ENCODE data around the gene SFTPD.

DNA sequence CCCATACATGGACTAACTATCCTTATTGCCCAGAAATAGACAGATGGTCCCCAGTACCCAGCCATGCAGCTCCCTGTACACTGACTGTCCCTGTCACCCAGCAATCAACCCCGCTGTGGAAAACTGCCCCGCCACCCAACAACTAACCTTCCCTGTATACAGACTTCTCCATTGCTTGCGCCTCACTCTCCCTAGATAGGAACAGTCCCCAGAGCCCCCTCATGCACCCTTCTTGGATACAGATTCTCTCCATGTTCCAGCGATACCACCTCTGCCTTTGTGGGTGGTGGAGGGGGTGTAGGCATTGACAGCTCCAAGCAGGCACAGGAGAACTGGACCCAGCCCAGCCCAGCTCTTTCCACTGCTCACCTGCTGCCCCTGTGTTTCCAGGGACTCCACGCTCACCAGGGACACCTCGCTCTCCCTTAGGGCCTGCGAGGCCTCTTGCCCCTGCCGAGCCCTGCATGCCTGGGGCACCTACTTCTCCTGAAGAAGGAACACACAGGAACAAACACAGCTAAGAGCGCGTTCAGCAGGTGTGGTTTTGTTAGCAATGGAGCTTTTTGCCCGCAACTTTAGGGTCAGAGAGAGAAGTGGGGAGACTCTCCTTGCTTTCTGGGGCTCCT is 7.2 kb downstream of the SFTPD start:
- TF ChIP-seq EZH2phosphoT487 (IDR thresholded peaks at IDR 0.05; ENCODE audit: low read depth): no peak
- TF ChIP-seq, protein P1, sequence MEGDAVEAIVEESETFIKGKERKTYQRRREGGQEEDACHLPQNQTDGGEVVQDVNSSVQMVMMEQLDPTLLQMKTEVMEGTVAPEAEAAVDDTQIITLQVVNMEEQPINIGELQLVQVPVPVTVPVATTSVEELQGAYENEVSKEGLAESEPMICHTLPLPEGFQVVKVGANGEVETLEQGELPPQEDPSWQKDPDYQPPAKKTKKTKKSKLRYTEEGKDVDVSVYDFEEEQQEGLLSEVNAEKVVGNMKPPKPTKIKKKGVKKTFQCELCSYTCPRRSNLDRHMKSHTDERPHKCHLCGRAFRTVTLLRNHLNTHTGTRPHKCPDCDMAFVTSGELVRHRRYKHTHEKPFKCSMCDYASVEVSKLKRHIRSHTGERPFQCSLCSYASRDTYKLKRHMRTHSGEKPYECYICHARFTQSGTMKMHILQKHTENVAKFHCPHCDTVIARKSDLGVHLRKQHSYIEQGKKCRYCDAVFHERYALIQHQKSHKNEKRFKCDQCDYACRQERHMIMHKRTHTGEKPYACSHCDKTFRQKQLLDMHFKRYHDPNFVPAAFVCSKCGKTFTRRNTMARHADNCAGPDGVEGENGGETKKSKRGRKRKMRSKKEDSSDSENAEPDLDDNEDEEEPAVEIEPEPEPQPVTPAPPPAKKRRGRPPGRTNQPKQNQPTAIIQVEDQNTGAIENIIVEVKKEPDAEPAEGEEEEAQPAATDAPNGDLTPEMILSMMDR (IDR thresholded peaks at IDR 0.05; ENCODE audit: low read depth, low read length): no peak
